SU-DHL-6 (cell line): Measurements from ENCODE around the gene PXMP4.
"Not testable (repeated sequence)": the region's sequence is repeated elsewhere in the genome, so short reads cannot be mapped to it uniquely, and the experiment has no call there.

Source experiments
- H2AFZ ChIP-seq: fragments of 200-600 bp; sonication (generic); 2 replicates; pipeline ENCODE4 v1.6.1; 2014; ENCODE audit warnings: low read depth, mild to moderate bottlenecking, moderate library complexity, mixed read lengths, antibody characterized with exemption, low read length; ENCODE audit not compliant: severe bottlenecking
- H3F3A ChIP-seq: fragments of 200-600 bp; shearing (Covaris generic); 2 replicates; pipeline ENCODE4 v1.6.0; 2016; ENCODE audit warnings: antibody characterized with exemption, mild to moderate bottlenecking; ENCODE audit not compliant: insufficient read depth
- H3K27ac ChIP-seq: fragments of 200-600 bp; sonication (generic); 2 replicates; pipeline ENCODE4 v1.5.1; 2016; ENCODE audit warnings: low read depth, mild to moderate bottlenecking, low read length, moderate library complexity, mixed read lengths
- H3K27me3 ChIP-seq: fragments of 200-600 bp; sonication (generic), shearing (Covaris generic); 2 replicates; pipeline ENCODE4 v1.6.0; 2014; ENCODE audit warnings: mild to moderate bottlenecking, low read length
- H3K36me3 ChIP-seq: fragments of 200-600 bp; sonication (generic); 2 replicates; pipeline ENCODE4 v1.6.1; 2014; ENCODE audit warnings: mild to moderate bottlenecking, low read length, mixed read lengths
- H3K4me2 ChIP-seq: fragments of 300-600, 200-600 bp; shearing (Covaris generic), sonication (generic); 2 replicates; pipeline ENCODE4 v1.6.0; 2014; ENCODE audit warnings: low read length, low read depth, mild to moderate bottlenecking; ENCODE audit not compliant: poor library complexity, severe bottlenecking
- H3K4me3 ChIP-seq: fragments of 200-600 bp; sonication (generic); 2 replicates; pipeline ENCODE4 v1.5.1; 2014; ENCODE audit warnings: antibody characterized with exemption, low read length, mild to moderate bottlenecking, mixed read lengths; ENCODE audit not compliant: insufficient read depth, poor library complexity, severe bottlenecking
- H3K79me2 ChIP-seq: fragments of 200-600 bp; sonication (generic); 2 replicates; pipeline ENCODE4 v1.6.1; 2014; ENCODE audit warnings: mild to moderate bottlenecking, low read length, moderate library complexity; ENCODE audit not compliant: insufficient read depth
- H3K9ac ChIP-seq: fragments of 200-600 bp; sonication (generic); 2 replicates; pipeline ENCODE4 v1.7.0; 2014; ENCODE audit warnings: mild to moderate bottlenecking, low read length
- H3K9me2 ChIP-seq: fragments of 200-600 bp; sonication (generic); replicated peaks from 2 replicates; pipeline ENCODE4 v1.6.1; 2014; ENCODE audit warnings: low read length; ENCODE audit not compliant: insufficient read depth
- H3K9me3 ChIP-seq: fragments of 200-600 bp; sonication (generic); 2 replicates; pipeline ENCODE4 v1.6.1; 2014; ENCODE audit warnings: low read length, mixed read lengths; ENCODE audit not compliant: insufficient read depth
- H4K20me1 ChIP-seq: fragments of 200-600 bp; sonication (generic); 2 replicates; pipeline ENCODE4 v1.6.1; 2014; ENCODE audit warnings: low read depth, mild to moderate bottlenecking, antibody characterized with exemption, low read length, moderate library complexity, mixed read lengths
- CTCF ChIP-seq: fragments of 200-600 bp; sonication (generic); IDR thresholded peaks from one replicate; pipeline ENCODE4 v1.5.1; 2017; ENCODE audit warnings: antibody characterized with exemption, mild to moderate bottlenecking, low read length, moderate library complexity; ENCODE audit not compliant: insufficient read depth, poor library complexity, severe bottlenecking
- EZH2phosphoT487 ChIP-seq: fragments of 200-600 bp; sonication (generic), shearing (Covaris generic); conservative IDR thresholded peaks from 2 replicates; pipeline ENCODE4 v1.6.1; 2018; ENCODE audit warnings: mild to moderate bottlenecking, antibody characterized with exemption, low read length, moderate library complexity, mixed read lengths

The PXMP4 gene

GRCh38 chr20:33761698-33762250, 41.7 kb upstream of the PXMP4 start:
- Histone ChIP-seq H3K4me3 (no peak overlapping the region), H3K27me3 (no peaks in the 10 kb centered on the region), H3K27ac (no peak overlapping the region), H4K20me1 (no peaks in the 10 kb centered on the region), H3K4me2 (no peak overlapping the region), H3K9me3 (no peaks in the 10 kb centered on the region; the same call in 1 of the 2 replicates), H3K9me2 (no peaks in the 10 kb centered on the region), H3F3A (no peaks in the 10 kb centered on the region), H3K36me3 (peaks cover 7% of the 10 kb centered on the region), H3K79me2 (no peaks in the 10 kb centered on the region), H3K9ac (no peak overlapping the region), H2AFZ (no peak overlapping the region)
- TF ChIP-seq EZH2phosphoT487: no peak
- no peak for TF ChIP-seq CTCF

- no peaks in the 10 kb centered on the region; the same call in 1 of the 2 replicates for H3K9me3 ChIP-seq
- no peak for TF ChIP-seq CTCF
- TF ChIP-seq EZH2phosphoT487: no peak
- no peaks in the 10 kb centered on the region for H3K9me2 ChIP-seq
- no peaks in the 10 kb centered on the region for H3K27me3 ChIP-seq
- no peak overlapping the region for H3K4me3 ChIP-seq
- H4K20me1 ChIP-seq: no peaks in the 10 kb centered on the region
- H3K27ac ChIP-seq: no peak overlapping the region
- H3K36me3 ChIP-seq: peaks cover 7% of the 10 kb centered on the region
- H2AFZ ChIP-seq: no peak overlapping the region
- no peaks in the 10 kb centered on the region for H3K79me2 ChIP-seq
- no peak overlapping the region for H3K9ac ChIP-seq
- no peak overlapping the region for H3K4me2 ChIP-seq
- no peaks in the 10 kb centered on the region for H3F3A ChIP-seq
Measured at GRCh38 chr20:33757458-33757857, 37.3 kb upstream of the PXMP4 start.

- Histone ChIP-seq H3K9me2 (no peaks in the 10 kb centered on the region), H3K4me2 (no peak overlapping the region), H3K9ac (no peak overlapping the region), H4K20me1 (no peaks in the 10 kb centered on the region), H3K79me2 (no peaks in the 10 kb centered on the region), H3K27me3 (no peaks in the 10 kb centered on the region), H2AFZ (no peak overlapping the region), H3F3A (no peaks in the 10 kb centered on the region), H3K36me3 (peaks cover 7% of the 10 kb centered on the region), H3K27ac (no peak overlapping the region), H3K9me3 (no peaks in the 10 kb centered on the region; the same call in 1 of the 2 replicates), H3K4me3 (no peak overlapping the region)
- TF ChIP-seq EZH2phosphoT487 (no peak), CTCF (no peak)
Measured at GRCh38 chr20:33757046-33757445, 36.9 kb upstream of the PXMP4 start.

GRCh38 chr20:33755936-33756490, 35.9 kb upstream of the PXMP4 start:
- H3K27ac ChIP-seq, H3K4me2 ChIP-seq, H3K9ac ChIP-seq, H3F3A ChIP-seq, H3K4me3 ChIP-seq, H2AFZ ChIP-seq, H3K9me2 ChIP-seq, H3K27me3 ChIP-seq, H3K36me3 ChIP-seq, H3K9me3 ChIP-seq, H4K20me1 ChIP-seq, H3K79me2 ChIP-seq: not testable (repeated sequence)
